Glutamatergic neuron (in vitro differentiated cells): Measurements from ENCODE around the gene ARHGEF4. TPM values are rescaled to one million over a fixed set of nuclear protein-coding genes. Genes with fewer than 3 reads are reported as not detected.

Source experiments
- DNase-seq: peaks from one replicate; pipeline ENCODE4 v3.0.0; 2022
- H3K27ac Mint-ChIP-seq: one replicate; pipeline ENCODE4 v1.8.0; 2020; ENCODE audit warnings: mild to moderate bottlenecking, mixed read lengths, inconsistent platforms; ENCODE audit not compliant: unreplicated experiment
- H3K27me3 Mint-ChIP-seq: one replicate; pipeline ENCODE4 v1.8.0; 2020; ENCODE audit warnings: mild to moderate bottlenecking, moderate library complexity, mixed read lengths, inconsistent platforms; ENCODE audit not compliant: unreplicated experiment
- H3K36me3 Mint-ChIP-seq: one replicate; pipeline ENCODE4 v1.8.0; 2020; ENCODE audit warnings: mild to moderate bottlenecking, mixed read lengths, inconsistent platforms; ENCODE audit not compliant: unreplicated experiment
- H3K4me1 Mint-ChIP-seq: one replicate; pipeline ENCODE4 v1.8.0; 2020; ENCODE audit warnings: mild to moderate bottlenecking, low read depth, mixed read lengths, inconsistent platforms; ENCODE audit not compliant: unreplicated experiment
- H3K4me3 Mint-ChIP-seq: one replicate; pipeline ENCODE4 v1.8.0; 2020; ENCODE audit warnings: mild to moderate bottlenecking, mixed read lengths, inconsistent platforms; ENCODE audit not compliant: unreplicated experiment
- H3K9me3 Mint-ChIP-seq: one replicate; pipeline ENCODE4 v1.8.0; 2020; ENCODE audit warnings: mild to moderate bottlenecking, moderate library complexity, mixed read lengths, inconsistent platforms; ENCODE audit not compliant: unreplicated experiment
- total RNA-seq: library from RNA; stranded (reverse); fragmentation: NEBNext Ultra II Directional; extraction: Animal tissue kit (Norgen Biotek cat#: 25700); gene quantifications from one replicate; pipeline ENCODE4 v1.2.1, GENCODE V29; 2021; ENCODE audit not compliant: unreplicated experiment
- TF ChIP-seq, protein P1 (sequence below): fragments of 200-600 bp; sonication (generic); IDR thresholded peaks from one replicate; pipeline ENCODE4 v1.5.0; 2021; ENCODE audit not compliant: partially characterized antibody, unreplicated experiment

The ARHGEF4 gene
- total RNA-seq, 1 donor from 2014 or later = 6.1 TPM

DNA sequence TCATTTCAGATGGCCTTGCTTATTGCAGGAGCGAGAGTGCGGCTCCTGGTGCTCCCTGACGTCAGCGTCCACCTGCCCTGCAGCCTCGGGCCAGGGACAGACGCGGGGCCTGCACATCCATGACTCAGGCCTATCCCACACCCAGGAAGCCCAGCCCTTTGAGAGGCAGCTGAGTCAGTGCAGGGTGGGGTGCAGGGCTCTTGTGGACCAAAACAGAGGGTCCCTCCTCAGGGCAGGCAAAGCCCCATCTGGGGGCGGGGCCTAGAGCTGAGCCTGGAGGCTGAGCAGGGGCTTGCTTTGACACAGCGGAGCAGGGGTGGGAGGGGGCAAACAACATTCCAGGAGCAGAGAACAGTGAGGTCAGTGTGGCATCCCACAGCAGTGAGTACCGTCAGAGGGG, 7.7 kb upstream of the ARHGEF4 start:
- H3K4me3 Mint-ChIP-seq = no peak overlapping the region
- TF ChIP-seq, protein P1, sequence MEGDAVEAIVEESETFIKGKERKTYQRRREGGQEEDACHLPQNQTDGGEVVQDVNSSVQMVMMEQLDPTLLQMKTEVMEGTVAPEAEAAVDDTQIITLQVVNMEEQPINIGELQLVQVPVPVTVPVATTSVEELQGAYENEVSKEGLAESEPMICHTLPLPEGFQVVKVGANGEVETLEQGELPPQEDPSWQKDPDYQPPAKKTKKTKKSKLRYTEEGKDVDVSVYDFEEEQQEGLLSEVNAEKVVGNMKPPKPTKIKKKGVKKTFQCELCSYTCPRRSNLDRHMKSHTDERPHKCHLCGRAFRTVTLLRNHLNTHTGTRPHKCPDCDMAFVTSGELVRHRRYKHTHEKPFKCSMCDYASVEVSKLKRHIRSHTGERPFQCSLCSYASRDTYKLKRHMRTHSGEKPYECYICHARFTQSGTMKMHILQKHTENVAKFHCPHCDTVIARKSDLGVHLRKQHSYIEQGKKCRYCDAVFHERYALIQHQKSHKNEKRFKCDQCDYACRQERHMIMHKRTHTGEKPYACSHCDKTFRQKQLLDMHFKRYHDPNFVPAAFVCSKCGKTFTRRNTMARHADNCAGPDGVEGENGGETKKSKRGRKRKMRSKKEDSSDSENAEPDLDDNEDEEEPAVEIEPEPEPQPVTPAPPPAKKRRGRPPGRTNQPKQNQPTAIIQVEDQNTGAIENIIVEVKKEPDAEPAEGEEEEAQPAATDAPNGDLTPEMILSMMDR = no peak
- H3K9me3 Mint-ChIP-seq = peaks cover 8% of the 10 kb centered on the region
- H3K27me3 Mint-ChIP-seq = peaks cover 15% of the 10 kb centered on the region
- no peak for DNase-seq
- H3K27ac Mint-ChIP-seq = no peak overlapping the region
- H3K4me1 Mint-ChIP-seq = peaks cover 13% of the 10 kb centered on the region
- no peaks in the 10 kb centered on the region for H3K36me3 Mint-ChIP-seq

DNA sequence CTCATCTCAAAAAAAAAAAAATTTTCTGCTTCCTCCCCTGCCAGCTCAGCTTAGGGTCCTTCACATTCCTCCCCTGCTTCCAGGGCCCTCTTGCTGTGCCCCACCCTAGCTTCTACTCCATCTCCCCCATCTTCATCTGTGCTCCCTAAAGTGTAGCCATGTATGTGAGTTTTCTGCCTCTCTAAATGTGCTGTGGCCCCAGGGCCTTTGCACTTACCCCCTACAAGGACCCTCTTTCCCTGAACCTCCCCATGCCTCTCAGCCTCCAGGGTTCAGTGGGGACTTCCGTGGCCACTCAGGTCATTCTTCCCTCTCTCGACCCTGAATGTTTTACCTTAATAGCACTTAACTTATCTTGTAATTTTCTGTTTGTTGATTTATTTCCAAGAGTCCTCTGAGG, 6.2 kb upstream of the ARHGEF4 start:
- no peaks in the 10 kb centered on the region for H3K36me3 Mint-ChIP-seq
- H3K4me3 Mint-ChIP-seq = no peak overlapping the region
- no peak overlapping the region for H3K27ac Mint-ChIP-seq
- TF ChIP-seq, protein P1 = no peak
- H3K9me3 Mint-ChIP-seq = peaks cover 4% of the 10 kb centered on the region
- no peak for DNase-seq
- H3K4me1 Mint-ChIP-seq = peaks cover 11% of the 10 kb centered on the region
- H3K27me3 Mint-ChIP-seq = peaks cover 12% of the 10 kb centered on the region

DNA sequence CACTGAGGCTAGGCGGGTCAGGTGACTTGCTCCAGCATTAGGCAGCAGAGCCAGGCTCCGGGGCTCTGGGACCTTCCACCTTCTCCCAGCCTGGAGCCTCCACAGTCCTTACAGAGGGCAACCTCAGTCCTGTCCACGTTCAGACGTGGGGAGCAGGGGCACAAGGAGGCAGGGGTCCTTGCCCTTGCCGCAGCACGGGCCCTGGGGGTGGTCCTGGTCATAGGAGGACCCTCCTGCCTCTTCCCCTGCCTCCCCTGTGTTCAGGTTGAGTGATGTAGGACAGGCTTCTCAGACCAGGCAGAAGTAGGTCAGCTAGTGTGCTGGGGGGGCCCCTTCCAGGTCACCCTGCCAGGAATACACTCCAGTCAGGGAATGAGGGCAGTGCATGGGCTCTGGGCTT, 5.4 kb upstream of the ARHGEF4 start:
- TF ChIP-seq, protein P1 = no peak
- Mint-ChIP-seq H3K27me3 (peaks cover 10% of the 10 kb centered on the region), H3K4me3 (no peak overlapping the region), H3K4me1 (peaks cover 11% of the 10 kb centered on the region), H3K9me3 (peaks cover 4% of the 10 kb centered on the region), H3K36me3 (no peaks in the 10 kb centered on the region), H3K27ac (no peak overlapping the region)
- no peak for DNase-seq

DNA sequence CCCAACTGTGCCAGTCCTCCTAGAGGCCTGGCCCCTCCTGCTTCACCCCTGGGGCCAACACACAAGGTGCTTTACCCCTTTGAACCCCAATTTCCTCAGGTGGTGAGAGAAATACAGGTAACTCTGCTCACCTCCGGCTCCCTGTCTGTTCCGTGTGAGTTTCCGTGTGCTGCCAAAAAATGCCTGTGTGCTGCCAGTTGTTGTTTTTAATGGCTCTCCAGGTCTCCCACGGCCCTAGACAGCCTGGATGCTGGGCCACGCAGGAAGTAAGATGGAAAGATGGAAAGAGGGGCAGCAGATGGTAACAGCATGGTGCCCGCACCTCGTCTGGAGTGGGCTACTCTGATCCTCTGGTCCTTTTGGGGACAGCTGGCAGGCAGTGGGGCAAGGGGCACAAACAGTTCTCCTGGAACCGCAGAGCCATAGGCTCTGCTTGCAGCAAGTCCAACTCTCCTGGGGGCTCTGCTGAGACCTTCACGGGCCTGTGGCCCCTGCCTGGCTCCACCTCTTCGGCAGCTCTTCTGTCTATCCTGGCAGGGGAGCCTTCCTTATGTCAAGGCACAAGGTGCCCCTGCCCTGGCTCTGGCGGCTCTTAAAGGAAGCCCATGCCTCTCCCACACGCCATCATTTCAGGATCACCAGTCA, 4.3 kb upstream of the ARHGEF4 start:
- H3K36me3 Mint-ChIP-seq = no peaks in the 10 kb centered on the region
- no peak for DNase-seq
- H3K27ac Mint-ChIP-seq = no peak overlapping the region
- H3K27me3 Mint-ChIP-seq = peaks cover 7% of the 10 kb centered on the region
- TF ChIP-seq, protein P1 = no peak
- peaks cover 10% of the 10 kb centered on the region for H3K4me1 Mint-ChIP-seq
- peaks cover 2% of the 10 kb centered on the region for H3K9me3 Mint-ChIP-seq
- H3K4me3 Mint-ChIP-seq = no peak overlapping the region

DNA sequence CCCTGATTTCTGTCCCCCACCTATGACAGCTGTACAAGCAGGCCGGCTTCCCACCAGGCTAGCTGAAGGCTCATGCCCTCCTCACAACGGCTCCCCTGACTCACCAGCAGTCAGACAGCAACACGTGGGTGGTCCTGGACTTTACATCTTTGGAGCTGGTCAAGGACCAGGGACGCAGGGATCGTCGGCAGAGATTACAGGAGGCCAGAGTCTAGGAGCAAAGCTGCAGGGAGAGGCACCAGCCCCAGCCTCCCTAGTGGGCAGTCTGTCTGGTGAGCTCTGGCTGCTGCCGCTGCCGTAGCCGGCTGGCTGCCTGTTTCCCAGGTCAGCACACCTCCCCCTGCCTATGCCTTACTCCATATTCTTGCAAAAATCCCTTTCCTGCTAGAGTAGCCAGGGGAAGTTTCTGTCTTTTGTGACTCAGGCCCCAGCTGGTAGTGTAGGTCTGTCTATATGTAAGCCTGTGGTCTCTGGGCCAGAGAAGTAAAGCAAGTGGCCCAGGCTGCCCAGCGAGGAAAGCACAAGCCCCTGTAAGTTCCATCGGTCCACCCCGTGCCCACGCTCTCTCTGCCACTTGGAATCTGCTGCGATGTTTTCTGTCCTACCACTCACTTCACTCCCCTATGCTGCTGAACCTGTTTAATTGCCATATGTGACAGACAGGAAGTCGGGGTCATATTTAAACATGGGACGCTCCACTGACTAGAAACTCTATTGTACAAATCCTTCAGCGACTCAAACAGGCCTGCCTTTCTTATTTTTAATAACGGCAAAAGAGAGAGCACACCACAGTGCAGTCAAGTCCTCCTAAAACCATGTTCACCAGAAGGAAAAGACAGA, 2.4 kb upstream of the ARHGEF4 start:
- H3K36me3 Mint-ChIP-seq = no peaks in the 10 kb centered on the region
- H3K4me3 Mint-ChIP-seq = no peak overlapping the region
- DNase-seq = no peak
- peaks cover 9% of the 10 kb centered on the region for H3K4me1 Mint-ChIP-seq
- peaks cover 2% of the 10 kb centered on the region for H3K9me3 Mint-ChIP-seq
- H3K27me3 Mint-ChIP-seq = peaks cover 7% of the 10 kb centered on the region
- TF ChIP-seq, protein P1 = no peak
- H3K27ac Mint-ChIP-seq = no peak overlapping the region
